WERI-Rb-1 (cell line): Measurements from ENCODE around the gene SNX1.

Experiments used
- DNase-seq: peaks from one replicate; pipeline ENCODE4 v3.0.0-alpha.2; 2020
- H3K27ac ChIP-seq: fragments of 250-450 bp; sonication (Bioruptor Pico); 2 replicates; pipeline ENCODE4 v1.5.1; 2020; ENCODE audit warnings: mild to moderate bottlenecking, moderate library complexity
- H3K27me3 ChIP-seq: fragments of 250-450 bp; sonication (Bioruptor Pico); 2 replicates; pipeline ENCODE4 v1.5.1; 2021; ENCODE audit warnings: mild to moderate bottlenecking, low read depth, moderate library complexity; ENCODE audit not compliant: insufficient read depth, severe bottlenecking
- H3K36me3 ChIP-seq: fragments of 250-450 bp; sonication (Bioruptor Pico); 2 replicates; pipeline ENCODE4 v1.5.1; 2020; ENCODE audit warnings: mild to moderate bottlenecking, moderate library complexity
- H3K4me3 ChIP-seq: 2 replicates; pipeline ENCODE4 v1.5.1; 2011; ENCODE audit warnings: low read depth, mild to moderate bottlenecking, control low read depth, low read length
- H3K9me3 ChIP-seq: fragments of 250-450 bp; sonication (Bioruptor Pico); 2 replicates; pipeline ENCODE4 v1.5.1; 2021; ENCODE audit warnings: mild to moderate bottlenecking, moderate library complexity; ENCODE audit not compliant: severe bottlenecking
- TF ChIP-seq, protein P1 (sequence below): IDR thresholded peaks from 2 replicates; pipeline ENCODE4 v1.5.1; 2011; ENCODE audit warnings: low read depth, mild to moderate bottlenecking, control low read depth, inconsistent platforms, low read length

SNX1 gene

GRCh38 chr15:64137226-64137833 is 41.5 kb downstream of the SNX1 start:
- no peak overlapping the region for H3K4me3 ChIP-seq
- DNase-seq, result no peak
- TF ChIP-seq, protein P1, sequence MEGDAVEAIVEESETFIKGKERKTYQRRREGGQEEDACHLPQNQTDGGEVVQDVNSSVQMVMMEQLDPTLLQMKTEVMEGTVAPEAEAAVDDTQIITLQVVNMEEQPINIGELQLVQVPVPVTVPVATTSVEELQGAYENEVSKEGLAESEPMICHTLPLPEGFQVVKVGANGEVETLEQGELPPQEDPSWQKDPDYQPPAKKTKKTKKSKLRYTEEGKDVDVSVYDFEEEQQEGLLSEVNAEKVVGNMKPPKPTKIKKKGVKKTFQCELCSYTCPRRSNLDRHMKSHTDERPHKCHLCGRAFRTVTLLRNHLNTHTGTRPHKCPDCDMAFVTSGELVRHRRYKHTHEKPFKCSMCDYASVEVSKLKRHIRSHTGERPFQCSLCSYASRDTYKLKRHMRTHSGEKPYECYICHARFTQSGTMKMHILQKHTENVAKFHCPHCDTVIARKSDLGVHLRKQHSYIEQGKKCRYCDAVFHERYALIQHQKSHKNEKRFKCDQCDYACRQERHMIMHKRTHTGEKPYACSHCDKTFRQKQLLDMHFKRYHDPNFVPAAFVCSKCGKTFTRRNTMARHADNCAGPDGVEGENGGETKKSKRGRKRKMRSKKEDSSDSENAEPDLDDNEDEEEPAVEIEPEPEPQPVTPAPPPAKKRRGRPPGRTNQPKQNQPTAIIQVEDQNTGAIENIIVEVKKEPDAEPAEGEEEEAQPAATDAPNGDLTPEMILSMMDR, result peak; percentile 16; the same call in 1 of the 2 replicates
- peaks cover 63% of the 10 kb centered on the region for H3K36me3 ChIP-seq
- H3K9me3 ChIP-seq, result no peaks in the 10 kb centered on the region
- H3K27ac ChIP-seq, result no peak overlapping the region
- no peaks in the 10 kb centered on the region for H3K27me3 ChIP-seq

- Histone ChIP-seq H3K36me3 (peaks cover 52% of the 10 kb centered on the region), H3K4me3 (no peak overlapping the region), H3K27ac (no peak overlapping the region), H3K27me3 (no peaks in the 10 kb centered on the region), H3K9me3 (no peaks in the 10 kb centered on the region)
- no peak for DNase-seq
- TF ChIP-seq, protein P1, result no peak
These were observed 42.7 kb downstream of the SNX1 start for GRCh38 chr15:64138331-64138941.

GRCh38 chr15:64141798-64142512 is 46.2 kb downstream of the SNX1 start:
- no peak for DNase-seq
- H3K36me3 ChIP-seq, result peaks cover 19% of the 10 kb centered on the region
- H3K27ac ChIP-seq, result no peak overlapping the region
- no peaks in the 10 kb centered on the region for H3K9me3 ChIP-seq
- TF ChIP-seq, protein P1, result no peak
- no peak overlapping the region for H3K4me3 ChIP-seq
- H3K27me3 ChIP-seq, result no peaks in the 10 kb centered on the region

DNA sequence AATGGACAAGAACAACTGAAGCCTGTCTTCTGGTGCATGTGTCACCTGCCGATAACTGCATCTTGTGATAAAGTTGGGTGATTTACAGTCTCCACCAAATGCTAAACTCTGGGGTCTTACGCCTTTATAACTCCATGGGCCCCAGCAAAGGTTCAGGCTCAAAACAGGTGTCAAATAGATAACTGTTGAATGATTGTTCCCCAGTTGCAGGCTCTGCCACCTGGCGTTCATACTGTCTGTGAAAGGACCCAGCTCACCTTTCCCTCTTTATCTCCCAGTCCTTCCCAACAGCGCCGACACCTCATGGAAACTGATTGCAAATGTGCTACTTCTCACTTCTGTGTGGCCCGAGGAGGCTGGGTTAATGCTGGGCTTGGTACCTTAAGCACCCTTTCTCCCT is 47.5 kb downstream of the SNX1 start:
- H3K27ac ChIP-seq, result no peak overlapping the region
- H3K36me3 ChIP-seq, result peaks cover 9% of the 10 kb centered on the region
- no peak overlapping the region for H3K4me3 ChIP-seq
- TF ChIP-seq, protein P1, result no peak
- no peaks in the 10 kb centered on the region for H3K27me3 ChIP-seq
- no peaks in the 10 kb centered on the region for H3K9me3 ChIP-seq
- DNase-seq, result no peak

- H3K27me3 ChIP-seq, result no peaks in the 10 kb centered on the region
- no peak for DNase-seq
- H3K4me3 ChIP-seq, result no peak overlapping the region
- TF ChIP-seq, protein P1, result no peak
- H3K36me3 ChIP-seq, result peaks cover 9% of the 10 kb centered on the region
- no peak overlapping the region for H3K27ac ChIP-seq
- H3K9me3 ChIP-seq, result no peaks in the 10 kb centered on the region
These were observed 48.4 kb downstream of the SNX1 start for GRCh38 chr15:64144192-64144564.
